ENCODE data around the gene BOK.
"Not testable (repeated sequence)": the region's sequence is repeated elsewhere in the genome, so short reads cannot be mapped to it uniquely, and the experiment has no call there.

Gene BOK, protein sequence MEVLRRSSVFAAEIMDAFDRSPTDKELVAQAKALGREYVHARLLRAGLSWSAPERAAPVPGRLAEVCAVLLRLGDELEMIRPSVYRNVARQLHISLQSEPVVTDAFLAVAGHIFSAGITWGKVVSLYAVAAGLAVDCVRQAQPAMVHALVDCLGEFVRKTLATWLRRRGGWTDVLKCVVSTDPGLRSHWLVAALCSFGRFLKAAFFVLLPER

DNA sequence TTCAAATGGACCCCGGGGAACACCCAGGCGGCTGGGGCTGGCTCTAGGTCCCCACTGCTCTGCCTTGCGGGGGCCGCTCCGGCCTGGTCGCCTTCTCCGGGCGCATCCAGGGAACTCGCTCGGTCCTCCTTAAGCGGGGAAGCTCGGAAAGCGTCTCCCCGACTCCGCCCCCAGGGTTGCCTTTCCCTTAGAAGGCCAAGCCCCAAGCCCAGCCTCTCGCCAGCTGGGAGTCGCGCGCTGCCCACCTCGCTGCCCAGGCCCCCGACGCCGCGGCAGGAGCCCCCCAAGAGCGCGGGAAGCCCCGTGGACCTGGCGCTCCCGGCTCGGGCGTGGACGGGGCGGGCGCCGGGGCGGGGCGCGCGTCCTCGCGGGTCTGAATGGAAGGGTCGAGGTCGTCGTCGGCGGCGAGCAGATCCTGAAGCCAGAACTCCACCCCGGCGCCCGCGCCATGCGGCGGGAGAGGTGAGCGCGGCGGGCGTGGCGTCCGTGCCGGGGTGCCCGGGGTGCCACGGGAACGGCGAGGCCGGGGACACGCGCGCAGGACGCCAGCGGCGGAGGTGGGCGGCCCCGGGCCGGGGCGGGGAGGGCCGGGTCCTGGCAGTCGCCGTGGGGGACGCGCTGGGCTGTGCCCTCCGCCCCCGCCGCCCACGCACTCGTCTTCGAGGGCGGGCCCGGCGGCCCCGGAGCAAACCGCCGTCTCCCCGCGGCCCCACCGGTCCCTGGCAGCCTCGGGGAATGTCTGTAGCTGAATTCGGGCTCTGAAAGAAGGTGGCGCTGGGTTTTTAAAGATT is at the start of gene BOK:
BOK (plus strand) TSS at position 214 of the 791 bp plus-strand sequence. CDS start 739 bp downstream, outside the sequence.
- no peak for DNase-seq (ENCODE audit: low read depth)

- no peak for DNase-seq (ENCODE audit: low read depth)
Observed at GRCh38 chr2:241509155-241509784, 49.3 kb upstream of the BOK start.

DNA sequence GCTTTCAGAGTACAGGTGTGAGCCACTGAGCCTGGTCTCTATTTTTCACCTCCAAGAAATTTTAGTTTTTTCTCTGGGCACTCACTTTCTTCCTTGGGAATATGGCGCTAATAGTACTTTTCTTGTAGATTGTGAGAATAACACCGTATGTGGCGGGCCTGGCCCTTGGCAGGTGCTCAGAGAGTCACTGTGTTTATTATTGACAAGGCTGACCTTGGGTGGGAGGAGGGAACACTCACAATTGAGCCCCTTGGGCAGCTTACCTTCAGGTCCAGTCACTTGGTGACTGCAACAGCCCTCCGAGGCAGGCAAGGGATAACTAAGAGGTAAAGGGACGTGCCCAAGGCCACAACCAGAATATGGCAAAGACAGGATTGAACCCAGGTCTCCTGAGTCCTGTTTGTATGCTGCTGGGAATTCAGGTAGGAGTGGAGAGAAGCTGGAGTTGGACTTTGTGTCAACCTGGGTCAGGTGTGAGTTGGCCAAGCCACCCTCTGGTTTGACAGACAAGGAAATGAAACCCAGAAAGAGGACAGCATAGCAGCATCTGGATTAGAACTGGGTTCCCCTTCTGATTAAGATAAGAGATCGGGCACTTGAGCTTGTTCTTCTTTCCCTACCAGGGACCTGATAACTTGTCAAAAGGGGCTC is 47.3 kb upstream of the BOK start:
- DNase-seq (ENCODE audit: low read depth): no peak

GRCh38 chr2:241514553-241514952 is 44.0 kb upstream of the BOK start:
- DNase-seq (ENCODE audit: low read depth): no peak

DNA sequence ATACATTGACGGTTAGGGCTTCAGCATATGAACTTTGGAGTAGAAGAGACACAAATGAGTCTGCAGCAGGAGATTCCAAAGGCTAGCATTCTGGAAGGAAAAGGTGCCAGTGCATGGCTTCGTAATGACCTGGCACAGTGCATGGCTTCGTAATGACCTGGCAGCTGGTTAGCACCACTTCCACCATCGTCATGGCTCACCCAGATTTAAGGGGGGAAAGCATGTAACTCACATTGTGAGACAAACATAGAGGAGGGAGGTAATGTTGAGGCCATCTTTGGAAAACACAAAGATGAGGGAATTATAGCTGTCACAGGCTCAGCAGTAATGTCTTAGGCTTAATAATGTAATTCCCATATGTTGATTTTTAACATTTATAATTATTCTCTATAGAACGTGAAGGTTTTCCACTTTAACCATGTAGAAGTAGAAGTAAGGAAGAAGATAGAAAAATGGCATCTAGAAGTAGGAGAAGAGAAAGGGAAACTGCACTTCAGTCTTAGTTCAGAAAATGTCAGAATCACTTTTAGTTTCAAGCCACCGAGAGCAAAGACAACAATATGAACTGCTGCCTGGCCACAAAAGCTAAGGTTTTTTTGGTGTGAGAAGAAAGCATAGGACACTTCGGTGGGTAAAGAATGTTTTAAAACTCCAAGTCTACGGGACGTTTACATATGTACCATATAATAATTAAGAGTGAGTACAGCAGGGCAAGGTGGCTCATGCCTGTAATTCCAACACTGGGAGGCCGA is 43.4 kb upstream of the BOK start:
- no peak for DNase-seq (ENCODE audit: low read depth)

DNA sequence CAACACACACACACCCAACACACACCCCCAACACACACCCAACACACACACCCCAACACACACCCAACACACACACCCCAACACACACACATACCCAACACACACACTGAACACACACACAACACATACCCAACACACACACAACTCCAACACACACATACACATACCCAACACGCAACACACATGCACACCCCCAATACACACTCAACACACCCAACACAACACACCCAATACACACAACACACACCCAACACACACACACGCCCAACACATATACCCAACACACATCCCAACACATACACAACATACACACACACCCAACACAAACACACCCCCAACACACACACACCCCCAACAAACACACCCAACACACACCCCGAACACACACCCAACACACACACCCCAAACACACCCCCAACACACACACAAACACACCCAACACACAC is 42.0 kb upstream of the BOK start:
- DNase-seq (ENCODE audit: low read depth): no peak

DNA sequence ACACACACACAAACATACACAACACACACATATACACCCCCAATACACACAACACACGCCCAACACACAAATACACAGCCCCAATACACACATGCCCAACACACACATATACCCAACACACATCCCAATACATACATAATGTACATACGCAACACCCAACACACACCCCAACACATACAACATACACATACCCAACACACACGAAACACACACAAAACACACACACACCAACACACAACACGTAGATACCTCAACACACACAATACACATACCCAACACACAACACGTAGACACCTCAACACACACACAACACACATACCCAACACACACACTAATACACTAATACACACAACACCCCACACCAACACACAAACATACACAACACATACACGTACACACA is 41.2 kb upstream of the BOK start:
- no peak for DNase-seq (ENCODE audit: low read depth)

DNA sequence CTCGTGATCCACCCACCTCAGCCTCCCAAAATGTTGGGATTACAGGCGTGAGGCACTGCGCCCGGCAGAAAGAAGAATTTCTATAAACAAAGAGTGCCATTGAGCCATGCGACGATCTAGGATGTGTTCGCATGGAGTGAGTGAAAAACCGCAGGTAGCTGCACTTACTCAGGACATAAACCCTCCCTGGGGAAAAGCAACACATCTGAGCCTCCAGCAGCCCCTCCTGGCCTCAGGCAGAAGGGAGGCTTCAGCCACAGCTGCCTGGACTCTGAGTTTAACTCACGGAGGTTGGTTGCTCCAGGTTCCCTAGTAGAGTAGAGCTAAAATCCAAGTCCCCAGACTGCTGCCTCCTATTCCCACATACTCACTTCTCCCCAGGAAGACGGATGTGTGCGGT is 38.9 kb upstream of the BOK start:
- no peak for DNase-seq (ENCODE audit: low read depth)

GRCh38 chr2:241522477-241522876 is 36.1 kb upstream of the BOK start:
- no peak for DNase-seq (ENCODE audit: low read depth)

GRCh38 chr2:241525818-241526780 is 32.4 kb upstream of the BOK start:
- DNase-seq (ENCODE audit: low read depth): not testable (repeated sequence)

DNA sequence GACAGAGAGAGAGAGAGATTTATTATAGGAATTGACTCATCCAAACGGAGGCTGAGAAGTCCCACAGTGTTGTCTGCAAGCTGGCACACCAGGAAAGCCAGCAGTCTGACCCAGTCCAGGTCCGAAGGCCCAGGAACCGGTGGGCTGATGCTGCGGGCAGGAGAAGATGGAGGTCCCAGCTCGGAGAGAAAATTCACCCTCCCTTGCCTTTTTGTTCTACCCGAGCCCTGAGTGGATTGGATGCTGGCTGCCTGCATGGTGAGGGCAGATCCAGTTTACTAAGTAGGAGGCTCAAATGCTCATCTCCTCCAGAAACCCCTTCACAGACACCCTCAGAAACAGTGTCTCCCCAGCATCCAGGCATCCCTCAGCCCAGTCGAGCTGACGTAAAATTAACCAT is 28.0 kb upstream of the BOK start:
- no peak for DNase-seq (ENCODE audit: low read depth)

- DNase-seq (ENCODE audit: low read depth): no peak
Observed at GRCh38 chr2:241531161-241531722, 27.3 kb upstream of the BOK start.

DNA sequence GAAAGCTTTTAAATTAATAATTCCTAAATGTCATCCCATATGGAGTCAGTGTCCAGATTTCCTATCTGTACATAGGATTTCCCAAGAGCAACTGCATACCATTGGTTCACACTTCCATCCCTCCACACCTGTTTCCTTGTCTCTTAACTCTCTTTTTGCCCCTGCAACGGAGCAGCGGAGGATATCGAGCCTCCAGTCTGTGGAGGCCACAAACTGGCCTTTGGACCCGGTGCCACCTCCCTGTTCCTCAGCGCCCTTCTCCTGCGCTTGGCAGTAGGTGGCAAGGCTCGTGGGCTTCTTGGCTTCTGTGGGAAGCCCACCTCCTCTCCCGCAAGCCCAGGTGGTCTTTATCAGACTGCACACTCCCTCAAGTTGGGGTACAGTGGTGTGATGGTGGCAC is 26.4 kb upstream of the BOK start:
- no peak for DNase-seq (ENCODE audit: low read depth)

GRCh38 chr2:241532733-241533601 is 25.6 kb upstream of the BOK start:
- no peak for DNase-seq (ENCODE audit: low read depth)

DNA sequence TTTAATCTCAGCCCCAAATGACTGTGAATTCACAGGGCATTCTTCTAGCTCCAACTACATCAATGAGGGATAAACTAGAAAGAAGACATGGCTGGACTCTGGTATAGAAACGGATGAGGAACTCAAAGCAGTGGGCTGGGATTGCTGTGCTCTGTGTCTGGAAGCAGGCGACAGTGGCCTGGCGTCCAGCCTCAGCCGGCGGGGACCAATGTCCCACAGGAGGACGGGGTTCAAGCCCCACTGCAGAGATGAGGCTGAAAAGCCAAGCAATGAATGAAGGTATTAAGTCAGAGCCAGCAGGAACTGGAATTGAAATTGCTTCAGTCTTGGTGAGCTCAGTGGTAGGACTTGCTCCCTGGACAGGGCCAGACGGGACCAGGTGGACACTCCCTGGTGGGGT is 24.3 kb upstream of the BOK start:
- no peak for DNase-seq (ENCODE audit: low read depth)

DNA sequence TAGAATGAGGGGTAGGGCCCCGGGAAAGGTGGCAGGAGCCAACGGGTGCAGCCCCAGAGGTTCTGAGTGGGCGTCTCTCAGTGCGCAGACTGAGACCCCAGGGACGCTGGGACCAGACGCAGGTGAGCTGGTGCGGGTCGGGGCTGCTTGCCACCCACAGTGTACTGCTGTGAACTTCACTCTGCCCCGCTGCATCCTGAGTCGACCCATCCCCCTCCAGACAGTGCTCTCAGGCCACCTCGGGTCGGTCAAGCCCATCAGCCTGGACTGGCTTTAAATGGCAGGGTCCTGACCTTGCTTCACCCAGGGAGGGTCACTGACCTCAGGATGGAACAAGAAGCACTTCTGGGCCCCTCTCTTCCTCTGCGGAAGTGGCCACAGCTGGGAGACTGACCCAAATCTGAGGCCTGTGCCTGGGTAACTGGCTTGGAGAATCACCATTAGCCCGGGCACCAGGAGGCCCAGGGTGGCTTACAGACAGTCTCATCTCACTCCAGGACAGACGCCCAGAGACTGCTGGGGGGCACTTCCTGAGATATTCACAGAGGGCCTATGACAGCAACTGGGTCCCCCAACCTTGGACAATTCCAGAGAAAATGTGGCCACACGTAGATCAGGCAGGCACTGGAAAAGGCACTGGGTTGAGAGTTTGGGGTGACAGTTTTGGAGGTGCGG is 23.7 kb upstream of the BOK start:
- no peak for DNase-seq (ENCODE audit: low read depth)

GRCh38 chr2:241535871-241536655 is 22.5 kb upstream of the BOK start:
- no peak for DNase-seq (ENCODE audit: low read depth)

All from activated T-cell treated with anti-CD3 and anti-CD28 coated beads for 24 hours (primary cell).